Stimulated activated CD4-positive, alpha-beta T cell treated with anti-CD3 and anti-CD28 coated beads, Interleukin-15, amount 100 ng/mL, for 48 hours (primary cell): ENCODE results near the gene TUBG2.
"Not testable (repeated sequence)": the region's sequence is repeated elsewhere in the genome, so short reads cannot be mapped to it uniquely, and the experiment has no call there.

Experiments
- DNase-seq, 2 donors: peaks; one replicate each; pipeline ENCODE4 v3.0.0-alpha.2; 2020; ENCODE audit warnings: low read depth in 2 of 2

The TUBG2 gene

GRCh38 chr17:42655528-42655927 is 3.6 kb upstream of the TUBG2 start:
- no peak for DNase-seq

GRCh38 chr17:42657824-42658588 is 1.1 kb upstream of the TUBG2 start:
- no peak for DNase-seq

GRCh38 chr17:42659932-42660274 is 819 bp downstream of the TUBG2 start:
- not testable (repeated sequence) for DNase-seq

- DNase-seq, result no peak
These were observed 1.7 kb downstream of the TUBG2 start for GRCh38 chr17:42660692-42661345.

- DNase-seq, result no peak
These were observed 6.5 kb downstream of the TUBG2 start for GRCh38 chr17:42665581-42666001.

GRCh38 chr17:42666126-42666525 is 7.0 kb downstream of the TUBG2 start:
- not testable (repeated sequence) for DNase-seq

- no peak for DNase-seq
These were observed 8.2 kb downstream of the TUBG2 start for GRCh38 chr17:42667088-42667951.

- DNase-seq, result no peak
These were observed 10.6 kb downstream of the TUBG2 start for GRCh38 chr17:42669705-42669976.

- no peak for DNase-seq
These were observed 11.1 kb downstream of the TUBG2 start for GRCh38 chr17:42669977-42670788.

GRCh38 chr17:42670789-42671657 is 11.9 kb downstream of the TUBG2 start:
- no peak for DNase-seq

GRCh38 chr17:42672038-42672437 is 13.0 kb downstream of the TUBG2 start:
- no peak for DNase-seq

GRCh38 chr17:42673266-42673884 is 14.3 kb downstream of the TUBG2 start:
- DNase-seq, result no peak

GRCh38 chr17:42673885-42674754 is 15.0 kb downstream of the TUBG2 start:
- no peak for DNase-seq

- DNase-seq, result no peak
These were observed 15.8 kb downstream of the TUBG2 start for GRCh38 chr17:42674755-42675347.

- DNase-seq, result no peak
These were observed 16.4 kb downstream of the TUBG2 start for GRCh38 chr17:42675348-42675964.

GRCh38 chr17:42675965-42676423 is 16.9 kb downstream of the TUBG2 start:
- no peak for DNase-seq

GRCh38 chr17:42676424-42677011 is 17.4 kb downstream of the TUBG2 start, which contains the start of gene PLEKHH3:
Gene PLEKHH3, minus strand, starts transcription at chr17:42676994. Its CDS starts 431 bp downstream, at chr17:42676563.
- DNase-seq, result no peak
